Lower lobe of right lung (tissue), 2 donors: ENCODE data around the gene BOK. TPM values are rescaled to one million over a fixed set of nuclear protein-coding genes. Genes with fewer than 3 reads are reported as not detected.

Experiments
- ATAC-seq, 2 donors: fragments of 200-7000 bp; cut with Tn5 transposase; one replicate each; pipeline ENCODE4 v1.9.1; 2020 to 2022; ENCODE audit warnings: mild to moderate bottlenecking in 2 of 2, moderate library complexity in 2 of 2
- DNase-seq: peaks from one replicate; pipeline ENCODE4 v3.0.0-alpha.2; 2020
- H3K27ac ChIP-seq: fragments of 200-600 bp; one replicate; pipeline ENCODE4 v1.8.0; 2022
- H3K27me3 ChIP-seq: fragments of 200-600 bp; one replicate; pipeline ENCODE4 v1.8.0; 2022; ENCODE audit warnings: low read depth
- H3K36me3 ChIP-seq: fragments of 200-600 bp; one replicate; pipeline ENCODE4 v1.8.0; 2022; ENCODE audit warnings: mild to moderate bottlenecking
- H3K4me1 ChIP-seq: fragments of 200-600 bp; one replicate; pipeline ENCODE4 v1.8.0; 2022
- H3K4me3 ChIP-seq: fragments of 200-600 bp; one replicate; pipeline ENCODE4 v1.8.0; 2022; ENCODE audit warnings: mild to moderate bottlenecking
- H3K9me3 ChIP-seq: fragments of 200-600 bp; one replicate; pipeline ENCODE4 v1.8.0; 2022
- intact Hi-C: fragments of 100-400 bp; cut with DNase I; formaldehyde crosslinking; loops from one replicate; pipeline ENCODE4 v1.11.0; 2022
- total RNA-seq: library from RNA; stranded (reverse); fragmentation: NEBNext Ultra II Directional; extraction: Animal tissue kit (Norgen Biotek cat#: 25700); gene quantifications from one replicate; pipeline ENCODE4 v1.2.1, GENCODE V29; 2021
- TF ChIP-seq, protein P1 (sequence below): fragments of 200-600 bp; IDR thresholded peaks from one replicate; pipeline ENCODE4 v1.8.0; 2022; ENCODE audit warnings: antibody characterized with exemption, mild to moderate bottlenecking
- donor health status: DM: no; HTN: yes; CAD: no; lungs with severe emphysema.

BOK gene
- total RNA-seq, 1 donor from 2014 or later = 44.2 TPM

DNA sequence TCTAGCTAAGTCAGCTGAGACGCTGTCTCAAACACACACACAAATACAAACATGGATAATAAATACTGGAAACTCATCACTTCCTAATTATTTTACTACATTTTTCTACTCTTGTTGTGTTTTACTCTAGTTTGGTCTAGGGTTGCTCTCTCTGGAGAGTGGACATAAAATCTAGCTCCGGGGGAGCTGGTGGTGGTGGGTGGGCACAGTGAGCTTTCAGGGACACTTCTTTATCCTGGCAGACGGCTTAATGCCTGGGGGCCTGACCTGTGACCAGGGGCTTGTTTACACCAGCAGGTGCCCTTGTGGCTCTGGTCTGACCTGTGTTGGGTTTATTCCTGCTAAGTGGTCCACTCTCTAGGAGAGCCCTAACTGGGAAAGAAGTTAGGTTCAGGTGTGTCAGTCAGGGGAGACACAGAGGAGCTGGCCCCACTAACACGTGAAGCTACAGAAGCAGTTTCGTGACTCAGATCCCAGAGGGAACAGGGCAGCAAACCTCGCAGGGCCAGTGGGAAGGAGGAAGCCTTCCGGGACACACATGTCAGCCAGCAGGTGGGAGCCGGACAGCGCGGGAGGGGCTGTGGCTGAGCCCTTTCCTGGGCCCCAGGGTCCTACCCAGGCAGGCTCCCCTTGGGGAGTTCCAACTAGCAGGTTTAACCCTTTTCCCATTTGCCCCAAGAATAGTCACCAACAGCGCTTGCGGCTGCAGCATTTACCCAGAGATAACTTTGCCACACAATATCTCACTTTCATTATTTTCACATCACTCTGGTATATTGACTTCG lies 22.5 kb upstream of the BOK start:
- ATAC-seq (no peak), DNase-seq (no peak)
- Histone ChIP-seq H3K4me3 (no peak overlapping the region), H3K4me1 (peaks cover 7% of the 10 kb centered on the region), H3K27ac (no peak overlapping the region), H3K9me3 (no peaks in the 10 kb centered on the region), H3K27me3 (peaks cover 14% of the 10 kb centered on the region), H3K36me3 (no peaks in the 10 kb centered on the region)
- TF ChIP-seq, protein P1, sequence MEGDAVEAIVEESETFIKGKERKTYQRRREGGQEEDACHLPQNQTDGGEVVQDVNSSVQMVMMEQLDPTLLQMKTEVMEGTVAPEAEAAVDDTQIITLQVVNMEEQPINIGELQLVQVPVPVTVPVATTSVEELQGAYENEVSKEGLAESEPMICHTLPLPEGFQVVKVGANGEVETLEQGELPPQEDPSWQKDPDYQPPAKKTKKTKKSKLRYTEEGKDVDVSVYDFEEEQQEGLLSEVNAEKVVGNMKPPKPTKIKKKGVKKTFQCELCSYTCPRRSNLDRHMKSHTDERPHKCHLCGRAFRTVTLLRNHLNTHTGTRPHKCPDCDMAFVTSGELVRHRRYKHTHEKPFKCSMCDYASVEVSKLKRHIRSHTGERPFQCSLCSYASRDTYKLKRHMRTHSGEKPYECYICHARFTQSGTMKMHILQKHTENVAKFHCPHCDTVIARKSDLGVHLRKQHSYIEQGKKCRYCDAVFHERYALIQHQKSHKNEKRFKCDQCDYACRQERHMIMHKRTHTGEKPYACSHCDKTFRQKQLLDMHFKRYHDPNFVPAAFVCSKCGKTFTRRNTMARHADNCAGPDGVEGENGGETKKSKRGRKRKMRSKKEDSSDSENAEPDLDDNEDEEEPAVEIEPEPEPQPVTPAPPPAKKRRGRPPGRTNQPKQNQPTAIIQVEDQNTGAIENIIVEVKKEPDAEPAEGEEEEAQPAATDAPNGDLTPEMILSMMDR = no peak
- intact Hi-C loops = no loop called here

DNA sequence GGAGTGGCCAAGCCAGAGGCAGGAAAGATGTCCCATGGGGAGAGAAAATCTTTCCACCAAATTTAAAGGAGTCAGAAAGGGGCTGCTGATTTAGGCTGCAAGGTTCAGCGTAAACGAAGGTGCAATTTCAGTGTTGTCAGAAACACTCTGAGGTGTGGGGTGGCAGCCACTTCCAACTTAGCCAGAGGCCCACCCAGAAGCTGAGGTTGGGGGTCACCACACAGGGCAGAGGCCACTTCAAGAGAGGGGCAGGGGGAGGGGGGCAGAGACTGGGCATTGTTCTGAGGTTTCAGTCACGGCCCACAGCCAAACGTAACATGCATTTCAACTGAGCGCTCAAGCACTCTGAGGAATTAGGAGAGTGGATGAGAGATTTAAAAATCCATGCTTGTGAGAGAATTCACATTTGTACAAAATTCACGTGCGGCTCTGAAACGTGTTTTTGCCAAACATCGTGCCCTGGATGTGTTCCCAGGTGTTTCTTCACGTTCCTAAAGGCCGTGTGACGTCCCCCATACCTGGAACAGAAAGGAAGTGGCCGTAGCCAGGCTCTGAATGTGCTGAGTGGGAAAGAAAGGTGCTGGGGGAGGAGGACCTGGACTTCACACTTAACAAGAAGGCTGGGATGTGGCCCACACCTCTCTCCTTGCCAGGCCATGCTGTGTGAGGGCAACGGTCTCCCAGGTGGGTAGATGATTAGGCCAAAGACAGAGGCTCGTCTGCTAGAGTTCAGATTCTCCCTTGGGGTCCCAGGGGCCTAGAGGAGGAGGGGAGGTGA lies 19.5 kb upstream of the BOK start:
- intact Hi-C loops = no loop called here
- ATAC-seq = peak in 1 of 2 donors; percentile 23
- Histone ChIP-seq H3K4me3 (no peak overlapping the region), H3K4me1 (peaks cover 18% of the 10 kb centered on the region), H3K27me3 (peaks cover 25% of the 10 kb centered on the region), H3K27ac (peak overlapping the region; percentile 67), H3K9me3 (no peaks in the 10 kb centered on the region), H3K36me3 (no peaks in the 10 kb centered on the region)
- DNase-seq = peak; percentile 40
- TF ChIP-seq, protein P1 = no peak

DNA sequence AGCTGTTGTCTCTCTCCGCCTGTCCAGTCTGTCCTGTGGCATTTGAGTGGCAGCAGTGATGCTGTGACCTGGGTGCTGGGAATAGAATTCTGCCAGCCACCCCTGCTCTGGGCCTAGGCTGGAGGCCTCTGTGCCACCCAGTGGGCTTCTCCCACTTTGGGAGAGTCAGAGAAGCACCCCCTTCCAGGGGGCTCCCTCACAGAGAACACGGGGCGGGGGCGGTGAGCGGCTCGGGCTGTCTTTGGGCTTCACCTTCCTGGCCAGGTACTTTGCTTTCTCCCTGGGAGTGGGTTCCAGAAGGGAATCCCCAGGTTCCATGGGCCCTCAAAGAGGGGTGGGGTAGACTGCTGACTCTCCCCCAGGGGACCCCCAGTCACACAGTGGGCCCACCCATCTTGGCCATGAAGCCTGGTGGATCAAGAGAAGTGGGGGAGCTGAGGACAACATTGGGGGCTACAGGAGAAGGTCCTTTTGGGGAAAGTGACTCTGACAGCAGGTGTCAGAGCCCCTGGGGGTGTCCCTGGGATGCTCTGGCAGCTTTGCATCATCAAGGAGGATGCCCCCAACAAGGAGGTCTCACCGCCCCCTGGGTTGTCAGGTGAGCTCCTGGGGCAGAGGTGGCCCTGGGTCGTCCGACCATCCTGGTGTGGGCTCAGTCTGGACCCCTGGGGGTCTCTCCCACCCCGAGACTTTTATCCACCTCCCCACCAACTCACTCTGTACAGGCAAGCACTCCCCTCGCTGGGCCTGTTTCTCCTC lies 18.8 kb upstream of the BOK start:
- peaks cover 18% of the 10 kb centered on the region for H3K4me1 ChIP-seq
- H3K36me3 ChIP-seq = no peaks in the 10 kb centered on the region
- peak overlapping the region; percentile 67 for H3K27ac ChIP-seq
- H3K4me3 ChIP-seq = no peak overlapping the region
- DNase-seq (no peak), ATAC-seq (no peak)
- intact Hi-C loops = no loop called here
- TF ChIP-seq, protein P1 = no peak
- H3K9me3 ChIP-seq = no peaks in the 10 kb centered on the region
- H3K27me3 ChIP-seq = peaks cover 25% of the 10 kb centered on the region

- intact Hi-C loops = no loop called here
- DNase-seq = peak; percentile 82
- TF ChIP-seq, protein P1 = no peak
- Histone ChIP-seq H3K27ac (peak overlapping the region; percentile 67), H3K27me3 (peaks cover 25% of the 10 kb centered on the region), H3K36me3 (no peaks in the 10 kb centered on the region), H3K9me3 (no peaks in the 10 kb centered on the region), H3K4me3 (peak overlapping the region; percentile 55), H3K4me1 (peaks cover 18% of the 10 kb centered on the region)
- peak; percentile 75 to 83 for ATAC-seq
Observed at GRCh38 chr2:241540401-241540770, 18.2 kb upstream of the BOK start.

DNA sequence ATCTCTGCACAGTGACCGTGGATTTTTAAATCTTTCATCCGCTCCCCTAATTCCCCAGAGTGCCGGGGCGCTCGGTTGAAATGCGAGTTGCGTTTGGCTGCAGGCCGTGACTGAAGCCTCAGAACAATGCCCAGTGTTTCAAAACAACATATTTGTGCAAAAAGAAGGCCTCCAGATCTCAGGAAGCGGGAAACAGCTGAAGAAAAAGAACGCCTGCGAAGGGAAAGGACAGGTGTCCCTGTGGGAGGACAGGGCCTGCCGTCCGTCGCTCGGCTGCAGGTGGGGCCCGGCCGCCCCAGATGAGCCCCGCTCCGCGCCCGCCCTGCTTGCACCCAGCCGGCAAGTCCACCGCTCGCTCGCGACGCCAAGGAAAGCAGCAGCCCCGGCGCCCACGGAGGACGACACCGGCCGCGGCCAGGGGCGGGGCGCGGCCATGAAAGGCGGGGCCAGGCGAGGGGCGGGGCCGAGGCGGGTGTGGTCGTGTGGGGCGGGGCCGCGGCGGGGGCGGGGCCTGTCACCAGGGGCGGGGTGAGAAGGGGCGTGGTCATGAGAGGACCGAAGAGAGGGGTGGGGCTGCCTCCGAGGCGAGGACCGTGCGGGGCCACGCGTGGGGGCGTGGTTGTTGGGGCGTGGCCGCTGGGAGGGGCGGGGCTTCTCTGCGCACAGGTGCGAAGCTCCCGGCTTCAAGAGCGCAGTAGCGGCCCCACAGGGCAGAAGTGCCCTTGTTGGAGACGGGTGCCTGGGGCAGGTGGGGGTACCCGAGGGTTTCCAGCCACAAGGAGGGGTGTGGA lies 17.6 kb upstream of the BOK start:
- H3K9me3 ChIP-seq = no peaks in the 10 kb centered on the region

More for the DNA sequence above, 17.6 kb upstream of the BOK start:
- H3K27ac ChIP-seq = peak overlapping the region; percentile 67
- TF ChIP-seq, protein P1 = no peak
- ATAC-seq = peak; percentile 88 to 93
- no peaks in the 10 kb centered on the region for H3K36me3 ChIP-seq
- peak overlapping the region; percentile 55 for H3K4me3 ChIP-seq
- intact Hi-C loops = no loop called here
- H3K27me3 ChIP-seq = peaks cover 25% of the 10 kb centered on the region
- peaks cover 18% of the 10 kb centered on the region for H3K4me1 ChIP-seq
- peak; percentile 80 for DNase-seq
